ENCODE data around the gene CEP57. TPM values are rescaled to one million over a fixed set of nuclear protein-coding genes. Genes with fewer than 3 reads are reported as not detected.
A peak's percentile ranks its signal among the peaks of the same experiment; 100 is the strongest.

Gene CEP57
- total RNA-seq, 2 experiments from 2014 or later = 43.5 to 46.6 TPM

- no peak for DNase-seq
- Histone ChIP-seq H3K9me3 (ENCODE audit: control insufficient read depth in 1 of 2, insufficient read depth in 1 of 2, low read length in 2 of 2) (no peaks in the 10 kb centered on the region), H3K27ac (ENCODE audit: low read depth in 1 of 2, low read length in 2 of 2) (no peak overlapping the region), H3K4me3 (ENCODE audit: low read length) (no peak overlapping the region), H3K27me3 (ENCODE audit: control insufficient read depth in 1 of 2, insufficient read depth in 2 of 2, low read length in 2 of 2) (no peaks in the 10 kb centered on the region), H3K36me3 (ENCODE audit: insufficient read depth, low read length) (no peaks in the 10 kb centered on the region), H3K4me1 (ENCODE audit: insufficient read depth, low read length) (no peaks in the 10 kb centered on the region)
- Mint-ChIP-seq H3K27me3 (no peaks in the 10 kb centered on the region), H3K4me3 (no peak overlapping the region), H3K9me3 (no peaks in the 10 kb centered on the region), H3K36me3 (ENCODE audit: low read depth) (no peaks in the 10 kb centered on the region), H3K4me1 (ENCODE audit: low read depth) (no peaks in the 10 kb centered on the region), H3K27ac (no peak overlapping the region)
- ChIA-PET CTCF (interaction anchor here (2.0 kb wide), 1 partner anchor 606 kb away, joined by 6 read pairs; no protein-coding TSS in a partner anchor), POLR2A (interaction anchor here (1.3 to 1.8 kb wide), 2 partner anchors 607 to 609 kb away, joined by 5 to 7 read pairs; no protein-coding TSS in a partner anchor)
- intact Hi-C loops (cut with DNase I, micrococcal nuclease) = loop anchor here (5.0 to 10.0 kb wide), 8 partner anchors 54 to 1139 kb away; partner anchors contain the start of genes CWC15 (in 1 of the 2), ENDOD1 (in 1 of the 2) and KDM4D (in 1 of the 2)
- no peak for ATAC-seq (ENCODE audit: poor library complexity)
- TF ChIP-seq, protein P1, sequence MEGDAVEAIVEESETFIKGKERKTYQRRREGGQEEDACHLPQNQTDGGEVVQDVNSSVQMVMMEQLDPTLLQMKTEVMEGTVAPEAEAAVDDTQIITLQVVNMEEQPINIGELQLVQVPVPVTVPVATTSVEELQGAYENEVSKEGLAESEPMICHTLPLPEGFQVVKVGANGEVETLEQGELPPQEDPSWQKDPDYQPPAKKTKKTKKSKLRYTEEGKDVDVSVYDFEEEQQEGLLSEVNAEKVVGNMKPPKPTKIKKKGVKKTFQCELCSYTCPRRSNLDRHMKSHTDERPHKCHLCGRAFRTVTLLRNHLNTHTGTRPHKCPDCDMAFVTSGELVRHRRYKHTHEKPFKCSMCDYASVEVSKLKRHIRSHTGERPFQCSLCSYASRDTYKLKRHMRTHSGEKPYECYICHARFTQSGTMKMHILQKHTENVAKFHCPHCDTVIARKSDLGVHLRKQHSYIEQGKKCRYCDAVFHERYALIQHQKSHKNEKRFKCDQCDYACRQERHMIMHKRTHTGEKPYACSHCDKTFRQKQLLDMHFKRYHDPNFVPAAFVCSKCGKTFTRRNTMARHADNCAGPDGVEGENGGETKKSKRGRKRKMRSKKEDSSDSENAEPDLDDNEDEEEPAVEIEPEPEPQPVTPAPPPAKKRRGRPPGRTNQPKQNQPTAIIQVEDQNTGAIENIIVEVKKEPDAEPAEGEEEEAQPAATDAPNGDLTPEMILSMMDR (IDR thresholded peaks at IDR 0.05) = no peak
Measured at GRCh38 chr11:95760941-95761340, 29.4 kb upstream of the CEP57 start.

DNA sequence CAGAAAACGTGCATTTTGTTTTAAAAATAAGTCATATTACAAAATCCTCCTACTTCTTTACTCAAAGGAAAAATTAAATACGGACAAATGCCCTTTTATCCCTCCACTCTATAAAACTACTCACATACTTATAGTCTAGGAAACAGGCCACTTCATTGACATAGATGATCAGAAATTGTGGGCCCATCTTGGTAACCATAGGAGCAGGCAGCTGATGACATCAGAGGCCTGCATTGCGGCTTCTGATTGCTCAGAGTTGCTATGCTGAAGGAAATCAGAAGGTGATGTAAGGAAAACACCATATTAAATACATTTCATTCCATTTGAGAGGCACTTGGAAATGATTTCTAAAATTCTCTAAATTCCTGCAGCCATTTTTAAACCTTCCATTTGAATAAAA is 27.8 kb upstream of the CEP57 start:
- H3K4me1 ChIP-seq (ENCODE audit: insufficient read depth, low read length) = no peaks in the 10 kb centered on the region
- CTCF ChIA-PET = interaction anchor here (0.9 to 1.8 kb wide), 6 partner anchors 9 to 695 kb away, joined by 3 to 5 read pairs (median 4); partner anchors contain the start of gene SRSF8
- POLR2A ChIA-PET = interaction anchor here (0.9 kb wide), 1 partner anchor 608 kb away, joined by 4 read pairs; no protein-coding TSS in a partner anchor
- no peaks in the 10 kb centered on the region for H3K27me3 Mint-ChIP-seq
- H3K4me3 ChIP-seq (ENCODE audit: low read length) = no peak overlapping the region
- H3K4me3 Mint-ChIP-seq = no peak overlapping the region
- intact Hi-C loops (cut with DNase I, micrococcal nuclease) = loop anchor here (5.0 to 10.0 kb wide), 8 partner anchors 55 to 1140 kb away; partner anchors contain the start of genes CWC15 (in 1 of the 2), ENDOD1 (in 1 of the 2) and KDM4D (in 1 of the 2)
- no peaks in the 10 kb centered on the region for H3K36me3 Mint-ChIP-seq (ENCODE audit: low read depth)
- no peaks in the 10 kb centered on the region for H3K9me3 ChIP-seq (ENCODE audit: control insufficient read depth in 1 of 2, insufficient read depth in 1 of 2, low read length in 2 of 2)
- no peaks in the 10 kb centered on the region for H3K4me1 Mint-ChIP-seq (ENCODE audit: low read depth)
- H3K9me3 Mint-ChIP-seq = no peaks in the 10 kb centered on the region
- ATAC-seq (ENCODE audit: poor library complexity) = no peak
- H3K27ac Mint-ChIP-seq = no peak overlapping the region
- DNase-seq = no peak
- TF ChIP-seq, protein P1 (IDR thresholded peaks at IDR 0.05) = no peak
- no peaks in the 10 kb centered on the region for H3K36me3 ChIP-seq (ENCODE audit: insufficient read depth, low read length)
- H3K27ac ChIP-seq (ENCODE audit: low read depth in 1 of 2, low read length in 2 of 2) = no peak overlapping the region
- no peaks in the 10 kb centered on the region for H3K27me3 ChIP-seq (ENCODE audit: control insufficient read depth in 1 of 2, insufficient read depth in 2 of 2, low read length in 2 of 2)

GRCh38 chr11:95764267-95764898 is 25.9 kb upstream of the CEP57 start:
- intact Hi-C loops (cut with DNase I, micrococcal nuclease) = loop anchor here (1.0 to 10.0 kb wide), 11 partner anchors 57 to 1142 kb away; partner anchors contain the start of genes CWC15 (in 1 of the 2), ENDOD1 (in 1 of the 2) and KDM4D (in 1 of the 2)
- TF ChIP-seq, protein P1 (IDR thresholded peaks at IDR 0.05) = peak; percentile 80
- DNase-seq (peak in 3 of 14 experiments; percentile 73 to 76 (median 75)), ATAC-seq (ENCODE audit: poor library complexity) (peak; percentile 91)
- Histone ChIP-seq H3K4me1 (ENCODE audit: insufficient read depth, low read length) (no peaks in the 10 kb centered on the region), H3K9me3 (ENCODE audit: control insufficient read depth in 1 of 2, insufficient read depth in 1 of 2, low read length in 2 of 2) (no peaks in the 10 kb centered on the region), H3K27me3 (ENCODE audit: control insufficient read depth in 1 of 2, insufficient read depth in 2 of 2, low read length in 2 of 2) (no peaks in the 10 kb centered on the region), H3K4me3 (ENCODE audit: low read length) (no peak overlapping the region), H3K27ac (ENCODE audit: low read depth in 1 of 2, low read length in 2 of 2) (no peak overlapping the region), H3K36me3 (ENCODE audit: insufficient read depth, low read length) (no peaks in the 10 kb centered on the region)
- POLR2A ChIA-PET = interaction anchor here (1.4 to 1.6 kb wide), 2 partner anchors 26 to 610 kb away, joined by 4 read pairs; partner anchors contain the start of genes CEP57 and FAM76B
- Mint-ChIP-seq H3K27me3 (no peaks in the 10 kb centered on the region), H3K9me3 (no peaks in the 10 kb centered on the region), H3K4me1 (ENCODE audit: low read depth) (no peaks in the 10 kb centered on the region), H3K4me3 (no peak overlapping the region), H3K36me3 (ENCODE audit: low read depth) (peaks cover 7% of the 10 kb centered on the region), H3K27ac (no peak overlapping the region)
- CTCF ChIA-PET = interaction anchor here (1.2 to 1.7 kb wide), 5 partner anchors 69 to 617 kb away, joined by 3 to 13 read pairs (median 3); no protein-coding TSS in a partner anchor
